Peyer's patch (tissue), 4 donors: ENCODE results near the gene SEZ6. TPM values are rescaled to one million over a fixed set of nuclear protein-coding genes. Genes with fewer than 3 reads are reported as not detected.
"Not testable (repeated sequence)": the region's sequence is repeated elsewhere in the genome, so short reads cannot be mapped to it uniquely, and the experiment has no call there.

ENCODE experiments used
- DNase-seq, 3 donors: peaks; one replicate each; pipeline ENCODE4 v3.0.0-alpha.2; 2017 to 2019
- H3K27ac ChIP-seq, 4 donors: fragments of 200-600 bp; sonication (generic); one replicate each; pipeline ENCODE4 v1.5.1; 2016 to 2019
- H3K27me3 ChIP-seq, 2 donors: fragments of 200-600 bp; sonication (generic); one replicate each; pipeline ENCODE4 v1.5.1; 2019
- H3K36me3 ChIP-seq, 3 donors: fragments of 200-600 bp; sonication (generic); one replicate each; pipeline ENCODE4 v1.5.1; 2016 to 2019
- H3K4me1 ChIP-seq, 4 donors: fragments of 200-600 bp; sonication (generic); one replicate each; pipeline ENCODE4 v1.5.1; 2016 to 2019
- H3K4me3 ChIP-seq, 4 donors: fragments of 200-600 bp; sonication (generic); 1 replicate in 3 of 4; 2 replicates in 1 of 4; pipeline ENCODE4 v1.5.1; 2016 to 2019; ENCODE audit warnings: mild to moderate bottlenecking in 1 of 4
- H3K9me3 ChIP-seq, 4 donors: fragments of 200-600 bp; sonication (generic); one replicate each; pipeline ENCODE4 v1.5.1; 2016 to 2019; ENCODE audit warnings: mild to moderate bottlenecking in 1 of 4
- CTCF ChIP-seq, 6 experiments: fragments of 450-650 bp in 4 of 6; fragments of 200-600 bp in 2 of 6; sonication (generic) in 1 of 6; IDR thresholded peaks; one replicate each; pipeline ENCODE4 v1.5.1; 2017 to 2019; ENCODE audit warnings: antibody characterized with exemption in 6 of 6, mild to moderate bottlenecking in 3 of 6, moderate library complexity in 1 of 6
- POLR2A ChIP-seq, 2 donors: fragments of 450-650 bp; IDR thresholded peaks; one replicate each; pipeline ENCODE4 v1.5.1; 2017; ENCODE audit warnings: antibody characterized with exemption in 2 of 2, mild to moderate bottlenecking in 2 of 2, moderate library complexity in 2 of 2
- total RNA-seq, 4 donors: library from RNA; depleted of rRNA; stranded (reverse); fragments of >200 nt; gene quantifications; one replicate each; pipeline ENCODE4 v1.1.0, GENCODE V29; 2016

Gene SEZ6
- total RNA-seq, 4 donors from 2014 or later = 0.66 to 1.1 TPM; not detected in 2

GRCh38 chr17:28935744-28936460 lies 69.9 kb downstream of the SEZ6 start:
- Histone ChIP-seq H3K36me3 (no peaks in the 10 kb centered on the region), H3K27ac (no peak overlapping the region), H3K4me3 (no peak overlapping the region), H3K4me1 (peaks cover 0 to 34% (median 4%) of the 10 kb centered on the region in 4 donors), H3K27me3 (no peaks in the 10 kb centered on the region), H3K9me3 (no peaks in the 10 kb centered on the region)
- no peak for DNase-seq
- no peak for TF ChIP-seq POLR2A (IDR thresholded peaks at IDR 0.05)
- TF ChIP-seq CTCF (IDR thresholded peaks at IDR 0.05) = no peak

GRCh38 chr17:28934508-28934907 lies 71.3 kb downstream of the SEZ6 start:
- not testable (repeated sequence) for H3K9me3 ChIP-seq, H3K4me3 ChIP-seq, H3K27me3 ChIP-seq, DNase-seq, H3K27ac ChIP-seq, H3K36me3 ChIP-seq
- H3K4me1 ChIP-seq = peaks cover 0 to 34% (median 4%) of the 10 kb centered on the region in 4 donors

DNA sequence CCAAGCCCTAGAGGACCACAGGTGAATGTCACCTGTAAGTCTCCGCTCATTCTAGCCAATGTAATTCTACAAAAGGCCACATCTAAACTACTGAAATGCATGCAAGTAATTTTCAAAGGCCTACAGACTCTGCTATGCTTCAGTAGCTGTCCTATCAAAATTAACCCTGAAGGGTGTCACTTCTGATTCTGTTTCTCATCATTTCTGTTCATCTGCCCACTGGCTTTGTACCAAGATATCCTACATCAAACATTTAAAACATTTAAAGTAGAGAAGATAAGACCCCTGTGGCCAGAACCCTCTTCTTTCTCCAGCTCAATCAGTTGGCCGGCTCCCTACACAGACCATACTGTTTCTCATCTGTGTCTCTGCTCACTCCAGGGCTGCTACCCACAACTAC lies 76.0 kb downstream of the SEZ6 start:
- Histone ChIP-seq H3K4me1 (peaks cover 0 to 15% (median 0%) of the 10 kb centered on the region in 4 donors), H3K27ac (no peak overlapping the region), H3K4me3 (no peak overlapping the region), H3K27me3 (no peaks in the 10 kb centered on the region), H3K36me3 (peaks cover 0 to 15% (median 0%) of the 10 kb centered on the region in 3 donors), H3K9me3 (no peaks in the 10 kb centered on the region)
- TF ChIP-seq POLR2A (IDR thresholded peaks at IDR 0.05) = no peak
- TF ChIP-seq CTCF (IDR thresholded peaks at IDR 0.05) = no peak
- no peak for DNase-seq

GRCh38 chr17:28928061-28928460 lies 77.8 kb downstream of the SEZ6 start:
- H3K27me3 ChIP-seq = no peaks in the 10 kb centered on the region
- no peaks in the 10 kb centered on the region for H3K9me3 ChIP-seq
- peaks cover 0 to 17% (median 0%) of the 10 kb centered on the region in 4 donors for H3K4me1 ChIP-seq
- DNase-seq = no peak
- H3K4me3 ChIP-seq = no peak overlapping the region
- H3K36me3 ChIP-seq = peaks cover 0 to 29% (median 0%) of the 10 kb centered on the region in 3 donors
- peak overlapping the region in 1 of 4 donors; percentile 81 for H3K27ac ChIP-seq
- TF ChIP-seq POLR2A (IDR thresholded peaks at IDR 0.05) = no peak
- TF ChIP-seq CTCF (IDR thresholded peaks at IDR 0.05) = no peak

GRCh38 chr17:28926786-28927185 lies 79.0 kb downstream of the SEZ6 start:
- Histone ChIP-seq H3K9me3 (no peaks in the 10 kb centered on the region), H3K27ac (peak overlapping the region; percentile 66 to 81 (median 71)), H3K4me1 (peaks cover 0 to 17% (median 0%) of the 10 kb centered on the region in 4 donors), H3K27me3 (no peaks in the 10 kb centered on the region), H3K4me3 (no peak overlapping the region), H3K36me3 (peaks cover 0 to 42% (median 0%) of the 10 kb centered on the region in 3 donors)
- no peak for TF ChIP-seq CTCF (IDR thresholded peaks at IDR 0.05)
- no peak for TF ChIP-seq POLR2A (IDR thresholded peaks at IDR 0.05)
- no peak for DNase-seq

DNA sequence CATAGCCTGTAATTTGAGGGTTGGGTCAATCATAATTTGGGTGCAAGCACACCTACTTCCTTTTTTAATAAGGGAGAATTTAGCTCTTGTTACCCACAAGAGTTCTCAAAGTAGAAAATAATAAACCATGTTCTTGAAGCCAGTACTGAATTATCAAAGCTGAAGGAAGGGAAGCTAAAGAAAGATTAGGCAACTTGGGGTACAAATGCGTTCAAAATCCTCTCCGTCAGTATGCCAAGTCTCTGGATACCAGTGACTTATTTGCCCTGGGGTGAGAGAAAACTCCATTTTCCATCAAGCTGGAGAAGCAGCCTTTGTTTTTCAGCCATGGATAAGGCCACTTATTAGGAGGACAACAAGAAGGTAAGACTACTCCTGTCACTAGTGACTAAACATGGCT lies 79.5 kb downstream of the SEZ6 start:
- TF ChIP-seq CTCF (IDR thresholded peaks at IDR 0.05) (no peak), POLR2A (IDR thresholded peaks at IDR 0.05) (no peak)
- Histone ChIP-seq H3K36me3 (peaks cover 0 to 46% (median 0%) of the 10 kb centered on the region in 3 donors), H3K27ac (peak overlapping the region; percentile 66 to 81 (median 71))

More for the DNA sequence above, 79.5 kb downstream of the SEZ6 start:
- Histone ChIP-seq H3K4me3 (no peak overlapping the region), H3K4me1 (peaks cover 0 to 17% (median 0%) of the 10 kb centered on the region in 4 donors), H3K9me3 (no peaks in the 10 kb centered on the region), H3K27me3 (no peaks in the 10 kb centered on the region)
- no peak for DNase-seq
